CD4-positive, alpha-beta T cell treated with Interleukin-17A for 4 hours (primary cell): ENCODE results near the gene SORT1.
A peak's percentile ranks its signal among the peaks of the same experiment; 100 is the strongest.
"Not testable (repeated sequence)": the region's sequence is repeated elsewhere in the genome, so short reads cannot be mapped to it uniquely, and the experiment has no call there.

ENCODE experiments used
- DNase-seq: peaks from one replicate; pipeline ENCODE4 v3.0.0-alpha.2; 2020; ENCODE audit warnings: mixed read lengths

The SORT1 gene

GRCh38 chr1:109294481-109294880, 103.2 kb downstream of the SORT1 start:
- no peak for DNase-seq

GRCh38 chr1:109293026-109293425, 104.7 kb downstream of the SORT1 start:
- DNase-seq = no peak

- DNase-seq = no peak
Measured at GRCh38 chr1:109292364-109292763, 105.4 kb downstream of the SORT1 start.

- DNase-seq = no peak
Measured at GRCh38 chr1:109290998-109291397, 106.7 kb downstream of the SORT1 start.

- no peak for DNase-seq
Measured at GRCh38 chr1:109290137-109290536, 107.6 kb downstream of the SORT1 start.

GRCh38 chr1:109286762-109287161, 111.0 kb downstream of the SORT1 start:
- not testable (repeated sequence) for DNase-seq

GRCh38 chr1:109283748-109284600, 113.7 kb downstream of the SORT1 start:
- no peak for DNase-seq

- DNase-seq = peak; percentile 92
Measured at GRCh38 chr1:109282952-109283747, 114.6 kb downstream of the SORT1 start, which contains the start of gene PSRC1. PSRC1 (minus strand) TSS chr1:109283145.

- no peak for DNase-seq
Measured at GRCh38 chr1:109282497-109282951, 115.2 kb downstream of the SORT1 start.

- no peak for DNase-seq
Measured at GRCh38 chr1:109281680-109282496, 115.8 kb downstream of the SORT1 start.

GRCh38 chr1:109280862-109281261, 116.9 kb downstream of the SORT1 start:
- no peak for DNase-seq

GRCh38 chr1:109279615-109280278, 118.0 kb downstream of the SORT1 start:
- DNase-seq = no peak

GRCh38 chr1:109277434-109278204, 120.1 kb downstream of the SORT1 start:
- DNase-seq = peak; percentile 74

- DNase-seq = no peak
Measured at GRCh38 chr1:109275706-109276345, 121.9 kb downstream of the SORT1 start.

- no peak for DNase-seq
Measured at GRCh38 chr1:109274533-109275476, 122.9 kb downstream of the SORT1 start.

GRCh38 chr1:109273570-109274288, 124.0 kb downstream of the SORT1 start:
- no peak for DNase-seq

- no peak for DNase-seq
Measured at GRCh38 chr1:109272831-109273547, 124.7 kb downstream of the SORT1 start.
